ENCODE measurements around the gene VTN.

VTN gene

DNA sequence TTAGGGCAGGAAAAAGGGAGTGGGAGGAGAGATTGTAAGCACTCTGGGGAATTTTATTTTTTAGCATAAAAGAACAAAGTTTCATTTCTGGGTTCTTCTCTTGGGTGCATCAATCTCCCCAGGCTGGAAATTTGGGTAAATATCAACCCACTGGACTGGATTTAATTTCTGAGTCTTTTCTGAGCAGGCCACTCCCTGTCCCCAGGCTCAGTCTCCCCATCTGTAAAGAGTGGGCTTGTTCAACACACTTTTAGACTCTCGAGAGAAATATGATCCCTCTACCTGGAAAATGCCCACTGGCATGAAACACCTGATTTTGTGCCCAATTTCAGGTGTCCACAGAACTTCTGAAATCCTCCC, 617 bp upstream of the VTN start:
- no peaks in the 10 kb centered on the region for H3K79me2 ChIP-seq (ENCODE audit: insufficient read depth, low read length)
- peaks cover 14% of the 10 kb centered on the region for H3F3A ChIP-seq (ENCODE audit: insufficient read depth)
- peak overlapping the region; percentile 67; the same call in 1 of the 2 replicates for H3K9ac ChIP-seq (ENCODE audit: low read length)
- no peaks in the 10 kb centered on the region for H3K27me3 ChIP-seq (ENCODE audit: low read length)
- TF ChIP-seq EZH2phosphoT487 (conservative IDR thresholded peaks at IDR 0.05; ENCODE audit: low read length): no peak
- TF ChIP-seq, protein P1, sequence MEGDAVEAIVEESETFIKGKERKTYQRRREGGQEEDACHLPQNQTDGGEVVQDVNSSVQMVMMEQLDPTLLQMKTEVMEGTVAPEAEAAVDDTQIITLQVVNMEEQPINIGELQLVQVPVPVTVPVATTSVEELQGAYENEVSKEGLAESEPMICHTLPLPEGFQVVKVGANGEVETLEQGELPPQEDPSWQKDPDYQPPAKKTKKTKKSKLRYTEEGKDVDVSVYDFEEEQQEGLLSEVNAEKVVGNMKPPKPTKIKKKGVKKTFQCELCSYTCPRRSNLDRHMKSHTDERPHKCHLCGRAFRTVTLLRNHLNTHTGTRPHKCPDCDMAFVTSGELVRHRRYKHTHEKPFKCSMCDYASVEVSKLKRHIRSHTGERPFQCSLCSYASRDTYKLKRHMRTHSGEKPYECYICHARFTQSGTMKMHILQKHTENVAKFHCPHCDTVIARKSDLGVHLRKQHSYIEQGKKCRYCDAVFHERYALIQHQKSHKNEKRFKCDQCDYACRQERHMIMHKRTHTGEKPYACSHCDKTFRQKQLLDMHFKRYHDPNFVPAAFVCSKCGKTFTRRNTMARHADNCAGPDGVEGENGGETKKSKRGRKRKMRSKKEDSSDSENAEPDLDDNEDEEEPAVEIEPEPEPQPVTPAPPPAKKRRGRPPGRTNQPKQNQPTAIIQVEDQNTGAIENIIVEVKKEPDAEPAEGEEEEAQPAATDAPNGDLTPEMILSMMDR (IDR thresholded peaks at IDR 0.05; ENCODE audit: insufficient read depth, low read length, poor library complexity, severe bottlenecking): no peak
- H3K9me2 ChIP-seq (replicated peaks; ENCODE audit: insufficient read depth, low read length): no peaks in the 10 kb centered on the region
- peak overlapping the region; percentile 27 for H3K27ac ChIP-seq (ENCODE audit: low read depth, low read length)
- H3K9me3 ChIP-seq (ENCODE audit: insufficient read depth, low read length): no peaks in the 10 kb centered on the region
- H4K20me1 ChIP-seq (ENCODE audit: low read depth, low read length): no peaks in the 10 kb centered on the region
- peak overlapping the region; percentile 99 for H2AFZ ChIP-seq (ENCODE audit: low read depth, low read length, severe bottlenecking)
- H3K4me3 ChIP-seq (ENCODE audit: insufficient read depth, low read length, poor library complexity, severe bottlenecking): peak overlapping the region; percentile 72
- peak overlapping the region; percentile 100 for H3K4me2 ChIP-seq (ENCODE audit: low read depth, low read length, poor library complexity, severe bottlenecking)
- no peaks in the 10 kb centered on the region for H3K36me3 ChIP-seq (ENCODE audit: low read length)

DNA sequence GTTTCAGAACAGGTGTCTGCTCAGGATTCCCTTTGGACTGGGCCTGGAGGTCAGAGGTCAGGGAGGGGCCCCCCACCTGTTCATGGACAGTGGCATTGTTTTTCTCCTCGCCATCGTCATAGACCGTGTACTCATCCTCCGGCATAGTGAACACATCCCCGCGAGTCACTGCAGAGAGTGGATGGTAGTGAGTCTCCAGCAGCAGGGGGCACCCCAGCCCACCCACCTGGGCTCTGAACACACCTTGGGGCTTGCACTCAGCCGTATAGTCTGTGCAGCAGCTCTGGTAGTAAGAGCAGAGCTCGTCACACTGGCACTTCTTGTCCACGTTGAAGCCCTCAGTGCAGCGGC, 448 bp downstream of the VTN start:
- no peaks in the 10 kb centered on the region for H3K79me2 ChIP-seq (ENCODE audit: insufficient read depth, low read length)
- H3K9ac ChIP-seq (ENCODE audit: low read length): no peak overlapping the region
- no peak overlapping the region for H3K4me2 ChIP-seq (ENCODE audit: low read depth, low read length, poor library complexity, severe bottlenecking)
- no peaks in the 10 kb centered on the region for H3K9me3 ChIP-seq (ENCODE audit: insufficient read depth, low read length)
- H2AFZ ChIP-seq (ENCODE audit: low read depth, low read length, severe bottlenecking): no peak overlapping the region
- H3K4me3 ChIP-seq (ENCODE audit: insufficient read depth, low read length, poor library complexity, severe bottlenecking): no peak overlapping the region
- H3K9me2 ChIP-seq (replicated peaks; ENCODE audit: insufficient read depth, low read length): no peaks in the 10 kb centered on the region
- H3K27ac ChIP-seq (ENCODE audit: low read depth, low read length): no peak overlapping the region
- H3F3A ChIP-seq (ENCODE audit: insufficient read depth): peaks cover 14% of the 10 kb centered on the region
- H4K20me1 ChIP-seq (ENCODE audit: low read depth, low read length): no peaks in the 10 kb centered on the region
- TF ChIP-seq EZH2phosphoT487 (conservative IDR thresholded peaks at IDR 0.05; ENCODE audit: low read length): no peak
- TF ChIP-seq, protein P1 (IDR thresholded peaks at IDR 0.05; ENCODE audit: insufficient read depth, low read length, poor library complexity, severe bottlenecking): no peak
- H3K27me3 ChIP-seq (ENCODE audit: low read length): no peaks in the 10 kb centered on the region
- H3K36me3 ChIP-seq (ENCODE audit: low read length): no peaks in the 10 kb centered on the region

DNA sequence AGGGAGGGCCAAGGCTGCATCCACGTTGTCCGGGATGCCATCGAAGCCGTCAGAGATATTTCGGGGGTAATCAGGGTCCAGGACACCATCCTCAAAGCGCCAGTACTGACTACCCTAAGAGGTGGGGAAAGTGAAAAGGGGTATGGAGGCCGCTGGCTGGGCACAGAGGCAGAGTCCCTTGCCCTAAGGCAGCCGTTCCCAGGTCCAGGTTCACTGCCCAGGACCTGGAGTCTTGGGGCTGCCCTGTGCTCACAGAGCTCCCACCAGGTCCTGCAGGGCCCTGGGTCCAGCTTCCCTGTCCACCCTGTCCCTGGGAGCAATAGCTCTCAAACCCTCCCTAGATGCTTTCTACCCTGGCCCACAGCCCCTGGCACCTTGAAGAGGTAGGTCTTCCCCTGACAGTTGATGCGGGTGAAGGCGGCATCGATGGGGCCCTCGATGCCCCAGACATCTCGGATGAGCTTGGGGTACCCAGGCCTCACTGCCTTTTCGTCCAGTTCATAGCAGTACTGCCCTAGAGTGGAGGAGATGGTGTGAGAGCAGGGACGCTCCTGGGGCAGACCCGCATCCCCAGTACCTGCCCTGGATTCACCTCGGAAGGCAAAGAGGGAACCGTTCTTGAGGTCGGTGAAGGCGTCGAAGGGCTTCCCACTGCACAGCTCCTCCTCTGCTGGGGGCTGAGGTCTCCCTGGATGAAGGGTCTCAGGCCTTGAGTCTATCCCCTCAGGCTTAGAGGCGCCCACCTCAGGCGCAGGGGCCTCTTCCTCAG, 1.0 kb downstream of the VTN start:
- Histone ChIP-seq H3K27ac (ENCODE audit: low read depth, low read length) (no peak overlapping the region), H3K4me2 (ENCODE audit: low read depth, low read length, poor library complexity, severe bottlenecking) (no peak overlapping the region), H3F3A (ENCODE audit: insufficient read depth) (peaks cover 14% of the 10 kb centered on the region), H3K27me3 (ENCODE audit: low read length) (no peaks in the 10 kb centered on the region), H3K4me3 (ENCODE audit: insufficient read depth, low read length, poor library complexity, severe bottlenecking) (no peak overlapping the region), H3K79me2 (ENCODE audit: insufficient read depth, low read length) (no peaks in the 10 kb centered on the region), H3K36me3 (ENCODE audit: low read length) (no peaks in the 10 kb centered on the region), H3K9me2 (replicated peaks; ENCODE audit: insufficient read depth, low read length) (no peaks in the 10 kb centered on the region), H3K9ac (ENCODE audit: low read length) (no peak overlapping the region), H4K20me1 (ENCODE audit: low read depth, low read length) (no peaks in the 10 kb centered on the region), H3K9me3 (ENCODE audit: insufficient read depth, low read length) (no peaks in the 10 kb centered on the region), H2AFZ (ENCODE audit: low read depth, low read length, severe bottlenecking) (no peak overlapping the region)
- TF ChIP-seq EZH2phosphoT487 (conservative IDR thresholded peaks at IDR 0.05; ENCODE audit: low read length): no peak
- TF ChIP-seq, protein P1 (IDR thresholded peaks at IDR 0.05; ENCODE audit: insufficient read depth, low read length, poor library complexity, severe bottlenecking): no peak
